ENCODE results near the gene UVRAG. TPM values are rescaled to one million over a fixed set of nuclear protein-coding genes. Genes with fewer than 3 reads are reported as not detected.

Gene UVRAG
- total RNA-seq, 2 experiments from 2014 or later, result 16.5 to 19.5 TPM

- Histone ChIP-seq H3K27me3 (ENCODE audit: control insufficient read depth in 1 of 2, insufficient read depth in 2 of 2, low read length in 2 of 2) (no peaks in the 10 kb centered on the region), H3K4me1 (ENCODE audit: insufficient read depth, low read length) (no peaks in the 10 kb centered on the region), H3K36me3 (ENCODE audit: insufficient read depth, low read length) (no peaks in the 10 kb centered on the region), H3K9me3 (ENCODE audit: control insufficient read depth in 1 of 2, insufficient read depth in 1 of 2, low read length in 2 of 2) (no peaks in the 10 kb centered on the region), H3K27ac (ENCODE audit: low read depth in 1 of 2, low read length in 2 of 2) (no peak overlapping the region), H3K4me3 (ENCODE audit: low read length) (no peak overlapping the region)
- no peaks in the 10 kb centered on the region for H3K27me3 Mint-ChIP-seq
- TF ChIP-seq CTCF (IDR thresholded peaks at IDR 0.05), result no peak
- intact Hi-C loops (cut with DNase I, micrococcal nuclease), result no loop called here
- no peak overlapping the region for H3K4me3 Mint-ChIP-seq
- ATAC-seq (ENCODE audit: poor library complexity), result no peak
- H3K4me1 Mint-ChIP-seq (ENCODE audit: low read depth), result peaks cover 13% of the 10 kb centered on the region
- CTCF ChIA-PET, result no interaction called here
- POLR2A ChIA-PET, result no interaction called here
- H3K27ac Mint-ChIP-seq, result no peak overlapping the region
- H3K9me3 Mint-ChIP-seq, result no peaks in the 10 kb centered on the region
- DNase-seq, result no peak
- peaks cover 21% of the 10 kb centered on the region for H3K36me3 Mint-ChIP-seq (ENCODE audit: low read depth)
Measured at GRCh38 chr11:75964071-75964470, 149.1 kb downstream of the UVRAG start.

- POLR2A ChIA-PET, result no interaction called here
- H3K9me3 Mint-ChIP-seq, result no peaks in the 10 kb centered on the region
- no peak for ATAC-seq (ENCODE audit: poor library complexity)
Measured at GRCh38 chr11:75966537-75967287, 151.7 kb downstream of the UVRAG start.

GRCh38 chr11:75968021-75968625 is 153.1 kb downstream of the UVRAG start:
- Mint-ChIP-seq H3K4me1 (ENCODE audit: low read depth) (peaks cover 22% of the 10 kb centered on the region), H3K4me3 (no peak overlapping the region), H3K36me3 (ENCODE audit: low read depth) (peaks cover 44% of the 10 kb centered on the region), H3K9me3 (peaks cover 7% of the 10 kb centered on the region), H3K27ac (no peak overlapping the region), H3K27me3 (no peaks in the 10 kb centered on the region)
- H3K27ac ChIP-seq (ENCODE audit: low read depth in 1 of 2, low read length in 2 of 2), result no peak overlapping the region
- TF ChIP-seq CTCF (IDR thresholded peaks at IDR 0.05), result no peak
- ChIA-PET CTCF (no interaction called here), POLR2A (no interaction called here)
- no peaks in the 10 kb centered on the region for H3K27me3 ChIP-seq (ENCODE audit: control insufficient read depth in 1 of 2, insufficient read depth in 2 of 2, low read length in 2 of 2)
- no peaks in the 10 kb centered on the region for H3K36me3 ChIP-seq (ENCODE audit: insufficient read depth, low read length)
- intact Hi-C loops (cut with DNase I, micrococcal nuclease), result no loop called here
- H3K9me3 ChIP-seq (ENCODE audit: control insufficient read depth in 1 of 2, insufficient read depth in 1 of 2, low read length in 2 of 2), result peaks cover 3 to 8% of the 10 kb centered on the region in 2 experiments
- H3K4me3 ChIP-seq (ENCODE audit: low read length), result no peak overlapping the region
- H3K4me1 ChIP-seq (ENCODE audit: insufficient read depth, low read length), result no peaks in the 10 kb centered on the region
- DNase-seq, result no peak
- no peak for ATAC-seq (ENCODE audit: poor library complexity)

More at GRCh38 chr11:75966537-75967287, 151.7 kb downstream of the UVRAG start:
- Mint-ChIP-seq H3K4me3 (no peak overlapping the region), H3K36me3 (ENCODE audit: low read depth) (peaks cover 37% of the 10 kb centered on the region), H3K4me1 (ENCODE audit: low read depth) (peaks cover 22% of the 10 kb centered on the region), H3K27ac (no peak overlapping the region), H3K27me3 (no peaks in the 10 kb centered on the region)
- peaks cover 0 to 2% of the 10 kb centered on the region in 2 experiments for H3K9me3 ChIP-seq (ENCODE audit: control insufficient read depth in 1 of 2, insufficient read depth in 1 of 2, low read length in 2 of 2)
- H3K27ac ChIP-seq (ENCODE audit: low read depth in 1 of 2, low read length in 2 of 2), result no peak overlapping the region
- no peaks in the 10 kb centered on the region for H3K4me1 ChIP-seq (ENCODE audit: insufficient read depth, low read length)
- H3K27me3 ChIP-seq (ENCODE audit: control insufficient read depth in 1 of 2, insufficient read depth in 2 of 2, low read length in 2 of 2), result no peaks in the 10 kb centered on the region
- peak in 2 of 14 experiments; percentile 8 to 9 for DNase-seq
- intact Hi-C loops (cut with DNase I, micrococcal nuclease), result no loop called here
- CTCF ChIA-PET, result no interaction called here
- no peak for TF ChIP-seq CTCF (IDR thresholded peaks at IDR 0.05)
- H3K4me3 ChIP-seq (ENCODE audit: low read length), result no peak overlapping the region
- H3K36me3 ChIP-seq (ENCODE audit: insufficient read depth, low read length), result no peaks in the 10 kb centered on the region

Measured in CD4-positive, alpha-beta T cell (primary cell).